ENCODE data around the gene PLEKHM3.

PLEKHM3 gene

GRCh38 chr2:207955456-207955855 lies 69.9 kb downstream of the PLEKHM3 start:
- DNase-seq (ENCODE audit: extremely low spot score) = no peak
- POLR2A ChIA-PET = no interaction called here
- TF ChIP-seq CTBP1 (IDR thresholded peaks at IDR 0.05; ENCODE audit: borderline replicate concordance) (no peak), ARNT (IDR thresholded peaks at IDR 0.05) (no peak)
- CTCF ChIA-PET = interaction anchor here (0.6 to 0.7 kb wide), 2 partner anchors 117 to 207 kb away, joined by 3 read pairs; no protein-coding TSS in a partner anchor

DNA sequence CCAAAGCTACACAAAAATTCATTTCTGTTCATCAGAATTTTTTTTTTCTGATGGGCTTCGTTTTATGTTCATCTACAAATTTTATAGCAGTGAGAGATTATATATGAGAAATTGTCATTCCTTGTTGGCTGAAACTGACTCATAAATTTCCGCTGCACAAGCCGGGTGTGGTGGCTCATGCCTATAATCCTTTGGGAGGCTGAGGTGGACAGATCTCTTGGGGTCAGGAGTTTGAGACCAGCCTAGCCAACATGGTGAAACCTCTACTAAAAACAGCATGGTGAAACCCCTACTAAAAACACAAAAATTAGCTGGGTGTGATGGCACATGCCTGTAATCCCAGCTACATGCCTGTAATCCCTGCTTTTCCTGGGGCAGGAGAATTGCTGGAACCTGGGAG lies 72.0 kb downstream of the PLEKHM3 start:
- POLR2A ChIA-PET = no interaction called here
- no peak for TF ChIP-seq CTBP1 (IDR thresholded peaks at IDR 0.05; ENCODE audit: borderline replicate concordance)
- no peak for TF ChIP-seq ZNF384 (IDR thresholded peaks at IDR 0.05)
- TF ChIP-seq FOXK2 (IDR thresholded peaks at IDR 0.05) = no peak
- no peak for TF ChIP-seq L3MBTL2 (conservative IDR thresholded peaks at IDR 0.05)
- TF ChIP-seq SUZ12 (IDR thresholded peaks at IDR 0.05) = no peak
- TF ChIP-seq, protein P1, sequence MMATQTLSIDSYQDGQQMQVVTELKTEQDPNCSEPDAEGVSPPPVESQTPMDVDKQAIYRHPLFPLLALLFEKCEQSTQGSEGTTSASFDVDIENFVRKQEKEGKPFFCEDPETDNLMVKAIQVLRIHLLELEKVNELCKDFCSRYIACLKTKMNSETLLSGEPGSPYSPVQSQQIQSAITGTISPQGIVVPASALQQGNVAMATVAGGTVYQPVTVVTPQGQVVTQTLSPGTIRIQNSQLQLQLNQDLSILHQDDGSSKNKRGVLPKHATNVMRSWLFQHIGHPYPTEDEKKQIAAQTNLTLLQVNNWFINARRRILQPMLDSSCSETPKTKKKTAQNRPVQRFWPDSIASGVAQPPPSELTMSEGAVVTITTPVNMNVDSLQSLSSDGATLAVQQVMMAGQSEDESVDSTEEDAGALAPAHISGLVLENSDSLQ (IDR thresholded peaks at IDR 0.05) = no peak
- no peak for TF ChIP-seq NFRKB (IDR thresholded peaks at IDR 0.05)
- no peak for TF ChIP-seq LEF1 (IDR thresholded peaks at IDR 0.05; ENCODE audit: borderline replicate concordance)
- no peak for TF ChIP-seq ARNT (IDR thresholded peaks at IDR 0.05)
- no peak for TF ChIP-seq FOXM1 (IDR thresholded peaks at IDR 0.05; ENCODE audit: borderline replicate concordance)
- TF ChIP-seq TARDBP (IDR thresholded peaks at IDR 0.05) = no peak
- TF ChIP-seq SP1 (IDR thresholded peaks at IDR 0.05) = no peak
- TF ChIP-seq HDGF (IDR thresholded peaks at IDR 0.05; ENCODE audit: borderline replicate concordance) = no peak
- CTCF ChIA-PET = interaction anchor here (1.4 kb wide), 1 partner anchor 23 kb away, joined by 5 read pairs; no protein-coding TSS in a partner anchor
- DNase-seq (ENCODE audit: extremely low spot score) = no peak

DNA sequence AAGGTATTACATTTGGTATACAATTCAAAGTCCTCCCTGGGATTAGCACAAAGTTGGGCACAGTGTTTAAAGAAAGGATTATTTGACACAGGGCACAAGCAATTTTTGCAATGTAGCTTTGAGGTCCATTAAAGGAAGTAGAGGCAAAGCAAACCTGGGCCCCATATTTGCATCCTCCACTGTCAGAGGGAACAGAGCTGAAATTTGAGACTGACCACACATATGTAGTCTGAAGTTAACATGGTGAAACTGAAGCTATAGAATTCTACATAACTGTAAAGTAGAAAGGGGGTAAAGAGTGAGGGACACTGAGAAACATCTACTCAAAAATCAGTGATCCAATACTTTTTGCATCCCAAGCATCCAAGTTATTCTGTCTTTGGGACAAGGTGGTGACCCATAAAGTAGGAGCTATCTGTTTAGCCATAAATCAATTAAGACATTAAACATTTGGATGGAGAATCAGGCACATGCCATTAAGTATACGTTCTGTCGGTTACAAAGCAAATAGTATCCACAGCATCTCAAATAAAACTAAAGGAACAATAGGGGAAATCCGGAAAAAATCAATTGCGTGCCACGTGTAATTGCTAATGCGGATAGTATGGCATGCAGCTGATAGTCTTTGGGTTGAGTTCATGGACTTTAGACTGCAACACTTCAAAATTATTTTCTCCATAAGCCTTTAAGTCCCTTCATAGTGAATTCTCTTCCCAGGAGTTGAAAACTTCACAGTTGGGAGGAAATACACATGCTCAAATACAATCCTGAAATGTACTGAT lies 72.6 kb downstream of the PLEKHM3 start:
- CTCF ChIA-PET = interaction anchor here (1.4 kb wide), 1 partner anchor 24 kb away, joined by 5 read pairs; no protein-coding TSS in a partner anchor
- TF ChIP-seq LEF1 (IDR thresholded peaks at IDR 0.05; ENCODE audit: borderline replicate concordance) (no peak), ELF4 (IDR thresholded peaks at IDR 0.05) (no peak), SUZ12 (IDR thresholded peaks at IDR 0.05) (no peak), FOXA1 (IDR thresholded peaks at IDR 0.05) (no peak), FOXK2 (IDR thresholded peaks at IDR 0.05) (no peak), HDGF (IDR thresholded peaks at IDR 0.05; ENCODE audit: borderline replicate concordance) (no peak), L3MBTL2 (conservative IDR thresholded peaks at IDR 0.05) (no peak), TARDBP (IDR thresholded peaks at IDR 0.05) (no peak), BHLHE40 (IDR thresholded peaks at IDR 0.05; ENCODE audit: borderline replicate concordance) (no peak), ZNF384 (IDR thresholded peaks at IDR 0.05) (no peak), NFRKB (IDR thresholded peaks at IDR 0.05) (no peak), SP1 (IDR thresholded peaks at IDR 0.05) (no peak), FOXM1 (IDR thresholded peaks at IDR 0.05; ENCODE audit: borderline replicate concordance) (no peak), CTBP1 (IDR thresholded peaks at IDR 0.05; ENCODE audit: borderline replicate concordance) (no peak), ARNT (IDR thresholded peaks at IDR 0.05) (no peak)
- TF ChIP-seq, protein P1 (IDR thresholded peaks at IDR 0.05) = no peak
- no peak for DNase-seq (ENCODE audit: extremely low spot score)
- POLR2A ChIA-PET = no interaction called here

DNA sequence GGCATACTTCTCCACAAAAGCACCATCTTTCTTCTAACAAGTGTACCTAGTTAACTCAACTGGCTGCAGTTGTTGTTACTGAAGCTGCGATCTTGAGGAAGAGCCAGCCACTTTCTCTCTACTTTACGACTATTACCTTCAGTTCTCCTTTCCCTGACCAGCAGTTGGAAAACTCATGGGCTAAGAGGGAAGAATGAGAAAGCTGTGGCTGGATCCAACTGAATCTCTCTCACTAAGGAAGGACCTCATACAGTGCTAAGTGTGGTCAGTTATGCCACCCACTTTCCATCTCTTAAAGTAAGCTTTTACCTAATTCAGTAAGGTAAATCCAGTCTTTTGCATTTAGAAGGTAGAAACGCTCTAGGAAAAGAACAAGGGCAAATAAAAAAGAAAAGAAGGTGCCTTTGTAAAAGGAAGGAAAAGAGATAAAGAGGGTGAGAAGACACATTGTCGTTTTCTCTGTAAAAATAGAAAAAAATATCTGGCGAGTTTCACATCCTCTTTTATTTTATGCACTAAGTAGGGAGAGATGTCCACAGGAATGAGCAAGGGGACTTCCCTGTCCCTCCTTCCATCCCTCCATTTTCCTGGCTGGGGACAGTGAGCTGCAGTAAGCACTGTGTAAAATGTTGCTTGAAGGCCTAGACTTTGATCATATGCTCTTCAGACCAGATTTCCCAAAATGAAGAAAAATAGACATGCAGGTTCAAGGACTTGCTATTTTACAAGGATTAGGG lies 73.4 kb downstream of the PLEKHM3 start:
- CTCF ChIA-PET = no interaction called here
- POLR2A ChIA-PET = no interaction called here
- TF ChIP-seq ELF4 (IDR thresholded peaks at IDR 0.05) (no peak), SUZ12 (IDR thresholded peaks at IDR 0.05) (no peak), HDGF (IDR thresholded peaks at IDR 0.05; ENCODE audit: borderline replicate concordance) (no peak), ARNT (IDR thresholded peaks at IDR 0.05) (no peak), TARDBP (IDR thresholded peaks at IDR 0.05) (no peak), L3MBTL2 (conservative IDR thresholded peaks at IDR 0.05) (no peak), FOXA1 (IDR thresholded peaks at IDR 0.05) (no peak)
- no peak for DNase-seq (ENCODE audit: extremely low spot score)

DNA sequence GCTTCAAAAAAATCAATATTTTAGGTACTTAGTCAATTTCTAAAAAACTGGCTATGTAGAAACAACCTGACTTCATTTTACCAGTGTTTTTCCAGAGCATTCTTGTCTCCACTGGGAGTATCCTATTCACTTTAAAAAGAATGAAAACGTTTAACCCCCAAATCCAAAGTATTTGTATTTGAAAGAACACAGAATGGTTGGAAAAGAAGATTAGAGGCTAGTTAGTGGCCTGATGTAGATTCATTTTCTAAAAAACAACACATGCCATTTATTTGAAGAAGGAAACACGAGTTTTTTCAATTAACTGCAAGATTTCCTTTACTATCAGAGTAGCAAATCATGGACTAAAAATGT lies 74.6 kb downstream of the PLEKHM3 start:
- CTCF ChIA-PET = no interaction called here
- TF ChIP-seq LEF1 (IDR thresholded peaks at IDR 0.05; ENCODE audit: borderline replicate concordance) = no peak
- no peak for TF ChIP-seq HDGF (IDR thresholded peaks at IDR 0.05; ENCODE audit: borderline replicate concordance)
- no peak for TF ChIP-seq TARDBP (IDR thresholded peaks at IDR 0.05)
- no peak for TF ChIP-seq FOXM1 (IDR thresholded peaks at IDR 0.05; ENCODE audit: borderline replicate concordance)
- TF ChIP-seq, protein P1 (IDR thresholded peaks at IDR 0.05) = no peak
- no peak for TF ChIP-seq ZNF384 (IDR thresholded peaks at IDR 0.05)
- no peak for TF ChIP-seq CTBP1 (IDR thresholded peaks at IDR 0.05; ENCODE audit: borderline replicate concordance)
- TF ChIP-seq FOXA1 (IDR thresholded peaks at IDR 0.05) = no peak
- TF ChIP-seq SP1 (IDR thresholded peaks at IDR 0.05) = no peak
- TF ChIP-seq L3MBTL2 (conservative IDR thresholded peaks at IDR 0.05) = no peak
- no peak for TF ChIP-seq SUZ12 (IDR thresholded peaks at IDR 0.05)
- TF ChIP-seq FOXK2 (IDR thresholded peaks at IDR 0.05) = no peak
- TF ChIP-seq ELF4 (IDR thresholded peaks at IDR 0.05) = no peak
- no peak for TF ChIP-seq BHLHE40 (IDR thresholded peaks at IDR 0.05; ENCODE audit: borderline replicate concordance)
- DNase-seq (ENCODE audit: extremely low spot score) = no peak
- POLR2A ChIA-PET = no interaction called here

Measured in HEK293T (cell line).